ENCODE results near the gene MEIKIN.
A peak's percentile ranks its signal among the peaks of the same experiment; 100 is the strongest.

The MEIKIN gene

GRCh38 chr5:131769336-131769735 lies 176.1 kb downstream of the MEIKIN start:
- DNase-seq (ENCODE audit: low read depth), result peak; percentile 36

GRCh38 chr5:131767891-131768290 lies 177.6 kb downstream of the MEIKIN start:
- no peak for DNase-seq (ENCODE audit: low read depth)

GRCh38 chr5:131766689-131767088 lies 178.8 kb downstream of the MEIKIN start:
- DNase-seq (ENCODE audit: low read depth), result no peak

GRCh38 chr5:131765261-131765660 lies 180.2 kb downstream of the MEIKIN start:
- DNase-seq (ENCODE audit: low read depth), result no peak

- DNase-seq (ENCODE audit: low read depth), result no peak
Measured at GRCh38 chr5:131763968-131764367, 181.5 kb downstream of the MEIKIN start.

GRCh38 chr5:131760793-131761192 lies 184.7 kb downstream of the MEIKIN start:
- DNase-seq (ENCODE audit: low read depth), result no peak

GRCh38 chr5:131759704-131760103 lies 185.8 kb downstream of the MEIKIN start:
- DNase-seq (ENCODE audit: low read depth), result no peak

GRCh38 chr5:131758520-131758900 lies 187.0 kb downstream of the MEIKIN start:
- DNase-seq (ENCODE audit: low read depth), result peak; percentile 66

- DNase-seq (ENCODE audit: low read depth), result no peak
Measured at GRCh38 chr5:131757830-131758519, 187.5 kb downstream of the MEIKIN start.

All from EH (cell line).